ENCODE measurements around the gene JDP2. TPM values are rescaled to one million over a fixed set of nuclear protein-coding genes. Genes with fewer than 3 reads are reported as not detected.

Gene JDP2
- total and polyA plus RNA-seq, 2 experiments from 2014 or later = 12.5 to 22.0 TPM

DNA sequence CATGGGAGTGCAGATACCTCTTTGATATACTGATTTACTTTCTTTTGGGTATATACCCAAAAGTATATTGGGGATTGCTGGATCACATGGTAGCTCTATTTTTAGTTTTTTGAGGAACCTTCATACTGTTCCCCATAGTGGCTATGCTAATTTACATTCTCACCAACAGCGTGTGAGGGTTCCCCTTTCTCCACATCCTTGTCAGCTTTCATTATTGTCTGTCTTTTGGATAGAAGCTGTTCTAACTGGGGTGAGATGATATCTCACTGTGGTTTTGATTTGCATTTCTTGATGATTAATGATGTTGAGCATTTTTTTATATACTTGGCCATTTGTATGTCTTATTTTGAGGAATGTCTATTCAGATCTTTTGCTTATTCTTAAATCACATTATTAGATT, 44.1 kb upstream of the JDP2 start:
- no peaks in the 10 kb centered on the region for H3K9me3 ChIP-seq (ENCODE audit: low read depth)
- H3K4me3 ChIP-seq = no peak overlapping the region
- TF ChIP-seq CTCF (IDR thresholded peaks at IDR 0.05; ENCODE audit: low read depth, low read length) = no peak
- no peak for DNase-seq (ENCODE audit: low read depth in 1 of 2, low spot score in 1 of 2)
- H3K27me3 ChIP-seq = no peaks in the 10 kb centered on the region
- peaks cover 13% of the 10 kb centered on the region for H3K4me1 ChIP-seq (ENCODE audit: low read depth)
- no peak overlapping the region for H3K27ac ChIP-seq
- H3K36me3 ChIP-seq = no peaks in the 10 kb centered on the region

DNA sequence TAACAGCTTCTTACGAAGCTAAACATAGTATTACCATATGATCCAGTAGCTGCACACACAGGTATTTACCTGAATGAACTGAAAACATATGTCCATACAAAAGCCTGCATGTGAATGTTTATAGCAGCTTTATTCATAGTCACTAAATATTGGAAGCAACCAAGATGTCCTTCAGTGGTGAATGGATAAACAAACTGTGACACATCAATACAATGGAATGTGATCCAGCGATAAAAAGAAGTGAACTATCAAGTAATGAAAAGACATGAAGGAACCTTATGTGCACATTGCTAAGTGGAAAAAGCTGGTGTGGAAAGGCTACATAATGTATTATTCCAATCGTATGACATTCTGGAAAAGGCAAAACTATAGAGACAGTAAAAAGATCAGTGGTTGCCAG, 38.1 kb upstream of the JDP2 start:
- TF ChIP-seq CTCF (IDR thresholded peaks at IDR 0.05; ENCODE audit: low read depth, low read length) = no peak
- no peaks in the 10 kb centered on the region for H3K36me3 ChIP-seq
- no peaks in the 10 kb centered on the region for H3K9me3 ChIP-seq (ENCODE audit: low read depth)
- H3K27me3 ChIP-seq = no peaks in the 10 kb centered on the region
- no peak for DNase-seq (ENCODE audit: low read depth in 1 of 2, low spot score in 1 of 2)
- no peaks in the 10 kb centered on the region for H3K4me1 ChIP-seq (ENCODE audit: low read depth)
- H3K27ac ChIP-seq = no peak overlapping the region
- no peak overlapping the region for H3K4me3 ChIP-seq

DNA sequence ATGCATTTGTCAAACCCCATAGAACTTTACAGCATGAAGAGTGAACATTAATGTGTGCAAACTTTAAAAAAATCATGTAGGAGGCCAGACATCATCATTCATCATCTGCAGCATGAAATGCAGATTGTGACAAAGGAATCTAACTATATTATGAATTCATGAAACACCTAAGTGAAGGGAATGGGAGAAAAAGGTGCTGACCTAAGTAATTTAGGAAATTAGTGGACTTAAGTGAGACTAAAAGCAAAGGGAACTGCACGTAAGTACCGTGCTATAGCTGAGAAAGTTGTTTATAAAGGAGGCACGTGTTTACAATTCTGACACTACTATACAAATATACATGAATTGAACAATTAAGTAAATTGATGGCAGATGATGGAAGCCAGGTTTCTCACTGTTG, 37.6 kb upstream of the JDP2 start:
- no peaks in the 10 kb centered on the region for H3K27me3 ChIP-seq
- H3K36me3 ChIP-seq = no peaks in the 10 kb centered on the region
- DNase-seq (ENCODE audit: low read depth in 1 of 2, low spot score in 1 of 2) = no peak
- no peaks in the 10 kb centered on the region for H3K4me1 ChIP-seq (ENCODE audit: low read depth)
- H3K9me3 ChIP-seq (ENCODE audit: low read depth) = no peaks in the 10 kb centered on the region
- TF ChIP-seq CTCF (IDR thresholded peaks at IDR 0.05; ENCODE audit: low read depth, low read length) = no peak
- H3K4me3 ChIP-seq = no peak overlapping the region
- no peak overlapping the region for H3K27ac ChIP-seq

- Histone ChIP-seq H3K9me3 (ENCODE audit: low read depth) (no peaks in the 10 kb centered on the region), H3K36me3 (no peaks in the 10 kb centered on the region), H3K4me3 (no peak overlapping the region), H3K27ac (no peak overlapping the region), H3K4me1 (ENCODE audit: low read depth) (no peaks in the 10 kb centered on the region), H3K27me3 (no peaks in the 10 kb centered on the region)
- no peak for DNase-seq (ENCODE audit: low read depth in 1 of 2, low spot score in 1 of 2)
- no peak for TF ChIP-seq CTCF (IDR thresholded peaks at IDR 0.05; ENCODE audit: low read depth, low read length)
Measured at GRCh38 chr14:75391953-75392352, 35.9 kb upstream of the JDP2 start.

DNA sequence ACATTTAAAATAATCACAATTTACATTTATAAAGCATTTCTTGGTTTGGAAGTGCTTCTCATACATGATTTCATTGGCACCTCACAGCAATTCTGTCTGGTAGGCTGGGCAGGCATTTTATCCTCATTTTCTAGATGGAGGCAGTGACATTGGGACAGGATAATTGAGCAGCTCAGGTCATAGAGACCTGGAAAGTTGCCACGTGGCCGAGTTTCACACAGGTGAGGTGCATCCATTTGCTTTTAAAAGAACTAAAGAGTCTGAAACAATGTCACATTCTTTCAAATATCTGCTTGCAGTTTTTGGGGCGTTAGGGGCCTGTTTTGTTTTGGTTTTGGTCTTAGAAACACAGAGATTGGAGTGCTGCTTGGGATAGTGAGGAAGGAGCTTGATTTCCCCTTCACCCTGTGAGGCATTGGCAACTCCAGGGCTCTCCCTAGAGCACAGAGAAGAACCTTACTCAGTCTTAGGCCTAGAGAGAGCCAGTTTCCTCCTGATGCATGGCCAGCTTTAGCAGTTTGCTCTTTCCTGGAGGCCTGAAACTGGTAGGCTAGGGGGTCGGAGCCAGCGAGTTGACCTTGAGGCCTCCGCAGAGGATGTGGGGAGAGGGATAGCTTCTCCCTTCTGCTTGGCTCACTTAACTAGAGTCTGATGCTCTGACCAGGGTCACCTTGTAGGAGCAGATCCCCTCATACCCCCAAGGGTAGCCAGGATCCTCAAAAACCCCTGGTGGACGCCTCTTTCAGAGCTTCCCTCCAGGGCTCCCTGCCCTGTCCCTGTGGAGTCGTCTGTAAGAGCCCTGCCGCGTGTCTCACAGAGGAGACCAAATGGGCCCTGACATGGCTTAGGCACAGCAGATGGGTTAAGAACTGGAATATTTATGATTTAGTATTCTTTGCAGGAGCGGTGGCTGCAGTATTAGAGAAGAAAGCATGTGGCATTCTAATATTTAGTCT, 34.9 kb upstream of the JDP2 start:
- Histone ChIP-seq H3K36me3 (no peaks in the 10 kb centered on the region), H3K4me1 (ENCODE audit: low read depth) (no peaks in the 10 kb centered on the region), H3K27ac (no peak overlapping the region), H3K4me3 (no peak overlapping the region), H3K9me3 (ENCODE audit: low read depth) (no peaks in the 10 kb centered on the region), H3K27me3 (no peaks in the 10 kb centered on the region)
- TF ChIP-seq CTCF (IDR thresholded peaks at IDR 0.05; ENCODE audit: low read depth, low read length) = no peak
- DNase-seq (ENCODE audit: low read depth in 1 of 2, low spot score in 1 of 2) = no peak
